IPS DF 6.9 (cell line): ENCODE results near the gene C1orf122.

ENCODE experiments used
- DNase-seq: peaks from one replicate; pipeline ENCODE4 v3.0.0-alpha.2; 2013; ENCODE audit warnings: low read depth, low spot score
- H3K27ac ChIP-seq: one replicate; pipeline ENCODE4 v1.5.1; 2013; ENCODE audit warnings: low read length, control low read depth
- H3K27me3 ChIP-seq: 2 replicates; pipeline ENCODE4 v1.6.1; 2013; ENCODE audit warnings: mild to moderate bottlenecking, low read length; ENCODE audit not compliant: control insufficient read depth, insufficient read depth
- H3K36me3 ChIP-seq: 2 replicates; pipeline ENCODE4 v1.6.1; 2013; ENCODE audit warnings: low read length; ENCODE audit not compliant: control insufficient read depth, insufficient read depth
- H3K4me1 ChIP-seq: 2 replicates; pipeline ENCODE4 v1.6.1; 2013; ENCODE audit warnings: low read length; ENCODE audit not compliant: control insufficient read depth, insufficient read depth
- H3K4me3 ChIP-seq: 2 replicates; pipeline ENCODE4 v1.5.1; 2013; ENCODE audit warnings: mild to moderate bottlenecking, low read length
- H3K9me3 ChIP-seq: 2 replicates; pipeline ENCODE4 v1.6.1; 2013; ENCODE audit warnings: low read length, inconsistent platforms; ENCODE audit not compliant: control insufficient read depth, insufficient read depth
- WGBS: extraction: QIAGEN DNeasy Blood & Tissue Kit; methylation state at CpG from one replicate; pipeline ENCODE4 v1.1.7; 2013; ENCODE audit warnings: mixed read lengths, missing lambda C conversion rate; ENCODE audit not compliant: insufficient read length, insufficient coverage; 5-methylcytosine and 5-hydroxymethylcytosine counted together

The C1orf122 gene

DNA sequence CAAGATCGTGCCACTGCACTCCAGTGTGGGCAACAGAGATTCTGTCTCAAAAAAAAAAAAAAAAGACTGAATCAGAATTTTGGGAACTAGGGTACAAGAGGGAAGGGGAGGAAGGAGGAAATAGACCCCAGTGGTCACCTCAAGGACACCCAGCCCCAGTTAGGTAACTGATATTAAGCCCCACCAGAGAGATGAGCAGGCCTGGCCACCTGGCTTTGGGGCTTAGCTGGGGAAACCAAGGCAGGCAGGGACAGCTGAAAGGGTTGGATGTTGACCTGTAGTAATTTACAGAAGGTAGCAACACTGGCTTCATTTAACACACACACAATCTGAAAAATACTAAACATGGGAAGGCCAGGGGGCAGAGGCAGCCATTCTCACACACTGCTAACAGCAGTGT, 5.2 kb upstream of the C1orf122 start:
- no peak for DNase-seq
- Histone ChIP-seq H3K4me1 (no peaks in the 10 kb centered on the region), H3K27me3 (no peaks in the 10 kb centered on the region), H3K27ac (no peak overlapping the region), H3K36me3 (peaks cover 32% of the 10 kb centered on the region; the same call in 1 of the 2 replicates), H3K4me3 (no peak overlapping the region), H3K9me3 (no peaks in the 10 kb centered on the region)
- WGBS = no CpG with 5 or more reads among the region's 1 CpG

DNA sequence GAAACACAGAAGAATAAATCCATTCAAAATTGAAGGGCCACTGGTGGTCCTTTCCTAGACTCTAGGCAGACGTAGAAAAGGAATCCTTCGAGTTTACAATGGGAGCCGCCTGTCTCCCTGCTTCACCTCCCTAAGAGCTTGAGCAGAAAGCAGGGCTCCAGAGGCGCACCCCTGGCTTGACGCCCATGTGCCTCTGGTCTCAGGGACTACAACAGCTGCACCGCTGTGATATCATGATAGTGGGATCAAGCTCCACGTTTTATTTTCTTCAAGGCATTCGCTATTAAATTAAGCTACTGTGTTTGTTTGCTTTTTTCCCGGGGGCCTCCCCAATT, 403 bp upstream of the C1orf122 start:
- Histone ChIP-seq H3K9me3 (no peaks in the 10 kb centered on the region), H3K27me3 (no peaks in the 10 kb centered on the region), H3K27ac (no peak overlapping the region), H3K4me3 (peak overlapping the region; percentile 100), H3K36me3 (peaks cover 32% of the 10 kb centered on the region), H3K4me1 (no peaks in the 10 kb centered on the region)
- no peak for DNase-seq
- WGBS = no CpG with 5 or more reads among the region's 9 CpGs

GRCh38 chr1:37808369-37809319, 1.1 kb downstream of the C1orf122 start:
- DNase-seq = no peak
- Histone ChIP-seq H3K9me3 (no peaks in the 10 kb centered on the region), H3K27ac (no peak overlapping the region), H3K27me3 (no peaks in the 10 kb centered on the region), H3K4me1 (no peaks in the 10 kb centered on the region), H3K36me3 (peaks cover 23% of the 10 kb centered on the region), H3K4me3 (peak overlapping the region; percentile 100)
- whole genome bisulfite sequencing = no CpG with 5 or more reads among the region's 54 CpGs

DNA sequence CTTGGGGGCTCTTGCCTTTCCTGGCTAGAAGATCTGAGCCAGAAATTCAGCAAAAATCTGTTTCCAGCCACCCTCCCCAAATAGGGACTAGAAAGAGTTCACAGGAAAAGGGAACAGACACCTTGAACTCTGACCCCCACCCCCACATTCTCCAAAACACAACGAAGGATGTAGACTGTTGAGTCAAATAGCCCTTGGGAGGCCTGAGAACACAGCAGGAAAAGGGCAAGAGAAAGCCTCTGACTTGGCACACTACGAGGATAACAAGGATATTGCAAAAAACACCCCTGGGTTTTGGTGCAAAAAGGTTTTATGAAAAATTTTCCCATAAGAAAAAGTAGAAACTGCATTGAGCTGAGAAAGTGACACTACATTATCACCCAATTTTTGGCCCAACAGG, 2.4 kb downstream of the C1orf122 start:
- no peak for DNase-seq
- H3K36me3 ChIP-seq = peaks cover 10% of the 10 kb centered on the region
- H3K4me1 ChIP-seq = no peaks in the 10 kb centered on the region
- no peaks in the 10 kb centered on the region for H3K9me3 ChIP-seq
- no peak overlapping the region for H3K4me3 ChIP-seq
- H3K27me3 ChIP-seq = no peaks in the 10 kb centered on the region
- no CpG with 5 or more reads among the region's 2 CpGs for WGBS
- H3K27ac ChIP-seq = no peak overlapping the region

DNA sequence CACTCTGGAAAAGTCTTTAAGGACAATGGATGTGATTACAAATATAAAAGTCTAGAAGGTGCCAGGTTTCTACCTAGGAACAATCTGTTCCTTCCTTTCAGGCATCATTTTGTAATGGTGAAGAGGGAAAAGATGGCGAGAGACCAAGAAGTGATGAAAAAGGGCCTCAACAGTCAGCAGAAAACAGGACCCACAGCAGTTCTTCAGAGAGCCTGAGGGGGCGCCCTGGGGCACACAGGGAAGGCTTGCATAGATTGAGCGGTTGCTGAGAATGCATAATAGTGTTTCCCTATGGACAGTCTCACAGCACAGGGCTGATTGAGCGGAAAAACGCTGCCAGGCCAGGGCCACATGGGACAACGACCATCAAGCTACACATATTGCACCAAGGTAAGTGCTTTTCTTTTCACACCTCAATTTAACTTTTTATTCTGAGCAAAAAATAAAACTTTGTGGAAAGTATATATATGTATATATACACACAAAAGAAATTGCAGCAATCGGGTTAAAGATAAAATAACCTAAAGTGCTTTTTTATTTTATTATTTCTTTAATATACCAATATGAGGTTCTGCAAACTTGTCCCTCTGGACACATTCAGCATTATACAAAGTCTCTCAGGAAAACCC, 3.6 kb downstream of the C1orf122 start:
- WGBS = no CpG with 5 or more reads among the region's 7 CpGs
- Histone ChIP-seq H3K9me3 (no peaks in the 10 kb centered on the region), H3K27me3 (no peaks in the 10 kb centered on the region), H3K36me3 (peaks cover 2% of the 10 kb centered on the region; the same call in 1 of the 2 replicates), H3K27ac (no peak overlapping the region), H3K4me3 (no peak overlapping the region), H3K4me1 (no peaks in the 10 kb centered on the region)
- peak; percentile 55 for DNase-seq

- Histone ChIP-seq H3K4me3 (no peak overlapping the region), H3K27ac (no peak overlapping the region), H3K27me3 (no peaks in the 10 kb centered on the region), H3K4me1 (no peaks in the 10 kb centered on the region), H3K9me3 (no peaks in the 10 kb centered on the region), H3K36me3 (no peaks in the 10 kb centered on the region; the same call in 1 of the 2 replicates)
- no peak for DNase-seq
- WGBS = no CpG with 5 or more reads among the region's 2 CpGs
These were observed 6.0 kb downstream of the C1orf122 start for GRCh38 chr1:37813529-37814145.

DNA sequence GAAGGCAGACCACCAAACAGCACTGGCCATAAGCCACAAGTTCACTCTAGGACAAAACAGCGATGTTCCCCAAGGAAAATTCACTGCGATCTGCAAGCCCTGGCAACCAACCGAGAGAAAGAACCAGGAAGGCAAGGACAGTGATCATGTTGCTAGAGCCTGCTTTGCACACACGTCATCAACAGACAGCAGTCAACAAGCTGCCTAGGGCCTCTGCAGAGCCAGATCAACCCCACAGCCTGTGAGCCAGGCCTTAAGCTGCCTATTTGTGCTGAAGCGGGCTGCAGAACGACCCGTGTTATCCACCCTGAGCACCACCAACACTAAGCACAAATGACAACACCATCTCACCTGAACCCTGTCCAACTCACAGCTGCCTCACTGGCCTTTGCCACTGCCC, 6.7 kb downstream of the C1orf122 start:
- Histone ChIP-seq H3K36me3 (no peaks in the 10 kb centered on the region; the same call in 1 of the 2 replicates), H3K27me3 (no peaks in the 10 kb centered on the region), H3K4me3 (no peak overlapping the region), H3K9me3 (no peaks in the 10 kb centered on the region), H3K27ac (no peak overlapping the region), H3K4me1 (no peaks in the 10 kb centered on the region)
- WGBS = no CpG with 5 or more reads among the region's 7 CpGs
- DNase-seq = no peak

DNA sequence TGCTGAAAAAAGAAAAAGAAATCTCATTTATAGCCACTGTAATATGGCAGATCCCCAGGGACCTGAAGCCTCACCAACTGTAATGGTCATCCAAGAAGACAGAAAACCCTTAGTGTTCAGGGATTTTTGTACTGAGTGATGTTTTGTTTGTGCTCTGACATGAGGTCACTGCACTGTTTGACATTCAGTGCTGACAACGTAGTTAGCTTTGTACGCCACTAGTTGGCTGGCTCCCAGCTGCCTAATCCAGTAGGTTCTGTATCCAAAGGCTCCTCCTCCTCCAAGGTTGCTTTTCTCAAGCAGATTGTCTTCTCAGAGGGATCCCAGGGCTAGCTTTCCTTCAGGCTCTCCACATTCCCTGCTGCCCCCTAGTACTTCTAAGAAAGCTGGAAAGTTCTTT, 9.9 kb downstream of the C1orf122 start:
- Histone ChIP-seq H3K4me1 (no peaks in the 10 kb centered on the region), H3K4me3 (no peak overlapping the region), H3K36me3 (peaks cover 9% of the 10 kb centered on the region), H3K27ac (no peak overlapping the region), H3K9me3 (no peaks in the 10 kb centered on the region), H3K27me3 (no peaks in the 10 kb centered on the region)
- no CpG with 5 or more reads among the region's 2 CpGs for WGBS
- DNase-seq = no peak

DNA sequence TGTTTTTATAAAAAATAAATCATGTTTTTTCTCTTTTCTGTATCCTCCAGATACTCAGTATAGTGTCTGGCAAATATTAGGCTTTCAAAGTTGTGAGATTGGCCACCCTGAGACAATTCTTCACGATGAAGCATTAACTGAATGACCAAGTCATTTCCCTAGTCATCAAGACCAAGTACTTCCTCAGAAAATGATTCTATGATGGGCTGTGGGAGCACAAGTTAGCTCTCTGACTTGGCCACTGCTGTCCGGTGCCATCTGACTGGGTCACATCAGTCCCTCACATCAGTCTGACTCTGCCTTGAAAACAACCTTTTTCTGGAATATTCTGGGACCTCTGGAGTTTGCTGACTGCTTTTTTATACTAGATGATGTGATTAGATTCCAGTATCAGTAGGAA, 13.9 kb downstream of the C1orf122 start:
- no peak for DNase-seq
- Histone ChIP-seq H3K4me3 (no peak overlapping the region), H3K36me3 (peaks cover 11% of the 10 kb centered on the region), H3K27ac (no peak overlapping the region), H3K27me3 (no peaks in the 10 kb centered on the region), H3K9me3 (no peaks in the 10 kb centered on the region), H3K4me1 (no peaks in the 10 kb centered on the region)
- no CpG with 5 or more reads among the region's 2 CpGs for WGBS

DNA sequence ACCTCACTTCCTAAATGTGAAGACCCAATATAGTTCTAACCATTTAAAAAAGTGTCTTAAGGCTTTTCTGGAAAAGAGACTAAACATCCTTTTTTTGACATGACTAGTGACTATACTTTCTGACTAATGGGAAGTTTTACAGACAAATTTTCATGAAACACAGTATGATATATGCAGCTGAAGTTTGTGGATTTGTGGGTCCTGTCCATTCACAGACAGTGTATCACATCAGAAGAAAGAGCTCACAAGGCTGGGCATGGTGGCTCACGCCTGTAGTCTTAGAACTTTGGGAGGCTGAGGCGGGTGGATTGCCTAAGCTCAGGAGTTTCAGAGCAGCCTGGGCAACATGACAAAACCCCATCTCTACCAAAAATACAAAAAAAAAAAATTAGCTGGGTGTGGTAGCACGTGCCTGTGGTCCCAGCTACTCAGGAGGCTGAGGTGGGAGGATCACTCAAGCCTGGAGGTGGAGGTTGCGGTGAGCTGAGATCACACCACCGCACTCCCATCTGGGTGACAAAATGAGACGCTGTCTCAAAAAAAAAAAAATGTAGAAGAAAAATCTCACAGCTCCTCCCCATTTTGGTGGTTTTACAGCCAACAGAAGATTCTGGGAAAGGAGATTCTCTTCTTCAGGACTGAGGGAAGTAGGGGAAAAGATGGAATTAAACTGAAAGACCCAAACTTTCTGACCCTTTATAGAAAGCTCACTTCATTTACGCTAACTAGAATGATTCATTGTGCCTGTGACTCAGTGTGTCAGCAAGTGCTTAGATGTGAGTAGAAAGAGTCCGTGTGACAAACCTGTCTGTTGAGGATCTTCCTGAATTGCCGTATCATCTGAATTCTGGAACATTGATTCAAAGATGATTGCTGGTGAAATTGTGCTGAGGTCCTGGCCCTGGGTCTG, 15.6 kb downstream of the C1orf122 start:
- Histone ChIP-seq H3K4me1 (no peaks in the 10 kb centered on the region), H3K9me3 (no peaks in the 10 kb centered on the region), H3K27ac (no peak overlapping the region), H3K27me3 (no peaks in the 10 kb centered on the region), H3K36me3 (peaks cover 11% of the 10 kb centered on the region), H3K4me3 (no peak overlapping the region)
- no CpG with 5 or more reads among the region's 9 CpGs for WGBS
- DNase-seq = no peak
